Heart right ventricle (tissue), 16 donors: Measurements from ENCODE around the gene PRELID3B. TPM values are rescaled to one million over a fixed set of nuclear protein-coding genes. Genes with fewer than 3 reads are reported as not detected.
A peak's percentile ranks its signal among the peaks of the same experiment; 100 is the strongest.

Experiments
- ATAC-seq, 8 donors: fragments of 200-7000 bp; cut with Tn5 transposase; one replicate each; pipeline ENCODE4 v1.9.1; 2020; ENCODE audit warnings: mild to moderate bottlenecking in 8 of 8, moderate library complexity in 8 of 8, moderate number of reproducible peaks in 1 of 8
- DNase-seq, 2 donors: peaks; one replicate each; pipeline ENCODE4 v3.0.0-alpha.2; 2020
- H3K27ac ChIP-seq, 10 donors: fragments of 200-600 bp; sonication (generic) in 2 of 10; one replicate each; pipeline versions ENCODE4 v1.5.0 to v1.8.0; 2020 to 2022; ENCODE audit warnings: mild to moderate bottlenecking in 3 of 10
- H3K27me3 ChIP-seq, 7 donors: fragments of 200-600 bp; one replicate each; pipeline ENCODE4 v1.8.0; 2021 to 2022; ENCODE audit warnings: mild to moderate bottlenecking in 2 of 7
- H3K36me3 ChIP-seq, 9 donors: fragments of 200-600 bp; sonication (generic) in 1 of 9; one replicate each; pipeline versions ENCODE4 v1.5.0 to v1.8.0; 2020 to 2022; ENCODE audit warnings: mild to moderate bottlenecking in 2 of 9
- H3K4me1 ChIP-seq, 9 donors: fragments of 200-600 bp; sonication (generic) in 1 of 9; one replicate each; pipeline versions ENCODE4 v1.5.0 to v1.8.0; 2020 to 2022; ENCODE audit warnings: mild to moderate bottlenecking in 4 of 9
- H3K4me3 ChIP-seq, 10 donors: fragments of 200-600 bp; sonication (generic) in 2 of 10; one replicate each; pipeline versions ENCODE4 v1.5.0 to v1.8.0; 2020 to 2022; ENCODE audit warnings: mild to moderate bottlenecking in 7 of 10, moderate library complexity in 2 of 10
- H3K9me3 ChIP-seq, 11 donors: fragments of 200-600 bp in 10 of 11; sonication (generic) in 2 of 11; one replicate each; pipeline versions ENCODE4 v1.5.0 to v1.8.0; 2013 to 2022; ENCODE audit warnings: mild to moderate bottlenecking in 2 of 11, control low read depth in 1 of 11, moderate library complexity in 1 of 11
- WGBS, 2 donors: extraction: QIAGEN DNeasy Blood & Tissue Kit; methylation state at CpG; one replicate each; pipeline ENCODE4 v1.1.7; 2013; ENCODE audit warnings: inconsistent platforms in 1 of 2; 5-methylcytosine and 5-hydroxymethylcytosine counted together
- intact Hi-C, 10 donors: fragments of 100-400 bp; cut with DNase I; formaldehyde crosslinking; loops; one replicate each; pipeline versions ENCODE4 v1.11.1 to v1.14.2; 2022
- polyA plus RNA-seq, 2 donors: library from polyadenylated mRNA; stranded (reverse); fragments of 200-250 nt; gene quantifications; one replicate each; pipeline ENCODE4 v1.2.3, GENCODE V29; 2013
- total RNA-seq, 10 donors: library from RNA; stranded (reverse); fragmentation: NEBNext Ultra II Directional in 3 of 10; extraction: Animal tissue kit (Norgen Biotek cat#: 25700) in 3 of 10; gene quantifications; one replicate each; pipeline versions ENCODE4 v1.2.1 to v1.2.4, GENCODE V29; 2021 to 2023
- TF ChIP-seq, protein P1 (sequence below), 9 donors: fragments of 200-600 bp; sonication (generic) in 2 of 9; IDR thresholded peaks; one replicate each; pipeline versions ENCODE4 v1.5.0 to v1.8.0; 2021 to 2022; ENCODE audit warnings: antibody characterized with exemption in 9 of 9, mild to moderate bottlenecking in 5 of 9, moderate library complexity in 1 of 9
- donor health status: Arrhythmogenic right ventricular cardiomyopathy.
- donor health status: ischemic (EF 13 %, LVEDD 7.1; RV severe dilation, severe dysfunction).
- donor health status: healthy with polysubstance abuse.
- donor health status: DM: no; HTN: yes; CAD: no.
- donor health status: DM: no; HTN: no; CAD: no.
- donor health status: ischemic (EF 25% LVEDD 6.9; RV normal size, moderate dysfunction).
- donor health status: ischemic (EF 25% LVEDD 5.7; RV mildly dilated, moderate dysfunction).
- donor health status: healthy.
- donor health status: DM: yes; HTN: yes; CAD: no.
- donor health status: Ischemic cardiomyopathy.
- donor health status: ischemic (EF 35%, LVEDD 5.7; RV mildly dilated, moderate dysfunction).
- donor health status: nonischemic (EF 11% LVEDD 7.7; RV severe dilation, severe dysfunction).
- donor health status: DM: yes; HTN: yes; CAD: no.
- donor health status: PGD.
- donor health status: ischemic (EF 29% LVEDD 5.4; RV normal size, mild dysfunction).
- donor health status: nonischemic (EF 23%, LVEDD 6.1; RV moderate dilation, normal function).

The PRELID3B gene
- total and polyA plus RNA-seq, 12 donors, result 11.5 to 55.9 (median 45.3) TPM

DNA sequence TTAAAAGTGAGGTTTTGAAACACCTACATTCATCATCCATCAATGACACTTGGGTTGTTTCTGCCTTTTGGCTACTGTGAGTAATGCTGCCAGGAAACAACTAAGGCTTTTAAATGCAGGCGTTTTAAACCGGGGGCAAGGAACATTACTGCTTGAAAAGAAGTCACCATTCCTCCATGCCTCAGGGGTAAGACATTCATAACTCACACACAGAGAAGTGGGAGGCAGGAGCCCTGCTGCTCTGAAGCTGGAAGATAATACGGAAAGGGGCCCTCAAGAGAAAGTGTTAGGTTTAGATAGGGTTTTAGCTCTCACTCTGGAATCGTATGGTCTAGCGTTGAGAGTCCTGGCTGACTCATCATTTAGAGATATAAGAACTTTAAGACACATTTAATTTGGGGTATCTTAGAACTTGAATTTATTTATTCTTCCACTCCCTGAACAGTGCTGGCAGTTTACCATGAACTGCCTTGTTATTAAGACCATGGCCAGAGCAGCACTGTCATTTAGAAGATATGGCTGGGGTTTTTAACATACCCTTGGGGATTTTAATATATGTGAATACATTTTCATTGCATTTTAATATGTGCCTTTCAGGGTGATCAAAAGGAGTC, 21.5 kb downstream of the PRELID3B start:
- Histone ChIP-seq H3K4me3 (no peak overlapping the region), H3K4me1 (peaks cover 0 to 29% (median 21%) of the 10 kb centered on the region in 9 donors), H3K27ac (no peak overlapping the region), H3K27me3 (no peaks in the 10 kb centered on the region), H3K9me3 (no peaks in the 10 kb centered on the region), H3K36me3 (peaks cover 0 to 51% (median 39%) of the 10 kb centered on the region in 9 donors)
- WGBS, 2 donors, result 69 to 73% methylated on average over 5 of the region's 5 CpGs
- TF ChIP-seq, protein P1, sequence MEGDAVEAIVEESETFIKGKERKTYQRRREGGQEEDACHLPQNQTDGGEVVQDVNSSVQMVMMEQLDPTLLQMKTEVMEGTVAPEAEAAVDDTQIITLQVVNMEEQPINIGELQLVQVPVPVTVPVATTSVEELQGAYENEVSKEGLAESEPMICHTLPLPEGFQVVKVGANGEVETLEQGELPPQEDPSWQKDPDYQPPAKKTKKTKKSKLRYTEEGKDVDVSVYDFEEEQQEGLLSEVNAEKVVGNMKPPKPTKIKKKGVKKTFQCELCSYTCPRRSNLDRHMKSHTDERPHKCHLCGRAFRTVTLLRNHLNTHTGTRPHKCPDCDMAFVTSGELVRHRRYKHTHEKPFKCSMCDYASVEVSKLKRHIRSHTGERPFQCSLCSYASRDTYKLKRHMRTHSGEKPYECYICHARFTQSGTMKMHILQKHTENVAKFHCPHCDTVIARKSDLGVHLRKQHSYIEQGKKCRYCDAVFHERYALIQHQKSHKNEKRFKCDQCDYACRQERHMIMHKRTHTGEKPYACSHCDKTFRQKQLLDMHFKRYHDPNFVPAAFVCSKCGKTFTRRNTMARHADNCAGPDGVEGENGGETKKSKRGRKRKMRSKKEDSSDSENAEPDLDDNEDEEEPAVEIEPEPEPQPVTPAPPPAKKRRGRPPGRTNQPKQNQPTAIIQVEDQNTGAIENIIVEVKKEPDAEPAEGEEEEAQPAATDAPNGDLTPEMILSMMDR (IDR thresholded peaks at IDR 0.05), result no peak
- intact Hi-C loops, result no loop called here
- no peak for ATAC-seq
- DNase-seq, result no peak

DNA sequence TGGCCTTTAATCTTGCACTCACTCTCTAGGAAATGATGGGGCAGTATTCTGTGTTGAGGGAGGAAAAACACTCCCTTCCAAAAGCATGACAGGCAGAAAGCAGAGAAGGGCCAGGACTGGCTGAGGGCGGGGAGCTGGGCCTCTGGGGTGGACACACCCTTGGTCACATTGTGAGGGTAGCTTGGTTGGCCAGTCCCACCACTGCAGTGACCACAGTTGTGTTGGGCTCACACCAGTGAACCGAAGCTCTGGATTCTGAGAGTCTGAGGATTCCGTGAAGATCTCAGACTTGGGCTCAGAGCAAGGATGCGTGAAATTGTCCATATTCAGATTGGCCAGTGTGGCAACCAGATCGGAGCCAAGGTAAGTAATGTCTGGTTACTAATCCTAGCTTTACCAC, 23.4 kb downstream of the PRELID3B start, which contains the start of gene TUBB1:
TSS of gene TUBB1 (plus strand) at position 213 of the 400 bp plus-strand sequence. CDS start at position 307, 94 bp downstream.
- H3K9me3 ChIP-seq, result no peaks in the 10 kb centered on the region
- H3K27ac ChIP-seq, result no peak within 1 kb of the TSS
- DNase-seq (no peak), ATAC-seq (no peak)
- intact Hi-C loops, result loop anchor here in 1 of 10 donors (10.0 kb wide), 1 partner anchor 124 kb away; no protein-coding TSS in a partner anchor
- peaks cover 2 to 32% (median 25%) of the 10 kb centered on the region in 9 donors for H3K4me1 ChIP-seq
- H3K4me3 ChIP-seq, result no peak within 1 kb of the TSS
- no peaks in the 10 kb centered on the region for H3K27me3 ChIP-seq
- TF ChIP-seq, protein P1 (IDR thresholded peaks at IDR 0.05), result no peak
- H3K36me3 ChIP-seq, result peaks cover 0 to 33% (median 22%) of the 10 kb centered on the region in 9 donors
- 98% methylated on average over 5 of the region's 5 CpGs for WGBS, 2 donors

DNA sequence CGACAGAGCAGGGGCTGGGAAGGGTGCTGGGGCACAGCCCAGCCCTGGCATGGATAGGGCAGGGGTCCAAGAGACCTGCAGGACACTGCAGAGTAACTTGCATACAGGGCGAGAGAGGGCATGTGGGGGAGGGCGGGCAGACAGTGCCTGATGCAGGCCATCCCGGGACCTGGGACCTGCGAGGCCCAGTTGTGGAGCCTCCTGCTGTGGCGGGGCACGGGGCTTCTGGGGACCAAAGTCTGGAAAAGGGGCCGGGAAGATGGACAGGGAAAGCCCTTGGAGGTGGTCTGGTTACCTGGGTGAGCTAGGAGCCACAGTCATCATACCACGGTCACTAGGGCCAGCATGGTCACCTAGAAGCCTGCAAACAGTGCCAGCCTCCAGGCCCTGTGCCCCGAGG, 23.8 kb downstream of the PRELID3B start:
- ATAC-seq (peak in 1 of 8 donors; percentile 28), DNase-seq (peak in 1 of 2 donors; percentile 10)
- intact Hi-C loops, result loop anchor here in 1 of 10 donors (10.0 kb wide), 1 partner anchor 124 kb away; no protein-coding TSS in a partner anchor
- peaks cover 2 to 34% (median 25%) of the 10 kb centered on the region in 9 donors for H3K4me1 ChIP-seq
- H3K4me3 ChIP-seq, result no peak overlapping the region
- no peaks in the 10 kb centered on the region for H3K27me3 ChIP-seq
- peaks cover 0 to 29% (median 18%) of the 10 kb centered on the region in 9 donors for H3K36me3 ChIP-seq
- TF ChIP-seq, protein P1 (IDR thresholded peaks at IDR 0.05), result no peak
- no peaks in the 10 kb centered on the region for H3K9me3 ChIP-seq
- H3K27ac ChIP-seq, result no peak overlapping the region
- 96 to 98% methylated on average over 10 of the region's 10 CpGs for WGBS, 2 donors

DNA sequence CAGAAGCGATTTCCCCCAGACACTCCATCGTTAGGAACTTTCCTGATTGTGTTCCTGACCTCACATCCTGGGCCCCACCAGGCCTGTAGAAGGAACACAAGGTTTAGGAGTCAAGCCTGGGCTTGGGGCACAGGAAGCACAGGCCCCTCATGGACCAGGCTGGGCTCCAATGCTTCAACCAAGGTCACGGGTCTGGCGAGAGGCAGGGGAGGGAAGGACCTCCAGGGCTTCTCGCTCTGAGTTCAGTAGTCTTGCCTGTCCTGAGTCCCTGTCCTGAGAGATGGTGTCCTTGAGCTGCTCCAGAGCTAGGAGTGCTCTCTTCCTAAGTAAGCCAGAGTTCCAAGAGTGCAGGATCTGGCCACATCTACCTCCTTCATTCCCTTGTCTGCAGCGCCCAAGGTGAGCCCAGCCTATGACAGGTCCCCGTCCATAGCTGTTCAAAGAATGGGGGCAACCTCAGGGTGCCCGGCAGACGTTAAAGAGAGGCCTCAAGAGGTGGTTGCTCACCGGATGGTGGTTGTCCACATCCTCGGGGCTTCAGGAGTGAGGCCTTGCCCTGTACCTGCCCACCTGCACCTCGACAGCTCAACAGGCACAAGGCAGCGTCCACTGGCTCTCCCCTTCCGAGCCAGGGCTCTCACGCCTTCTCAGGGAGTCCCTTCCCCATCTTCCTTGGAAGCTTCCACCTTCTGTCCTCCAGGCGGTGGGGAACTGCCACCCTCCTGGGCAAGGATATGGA, 24.9 kb downstream of the PRELID3B start:
- peak overlapping the region in 8 of 10 donors; percentile 17 to 65 (median 38) for H3K27ac ChIP-seq
- intact Hi-C loops, result loop anchor here in 1 of 10 donors (10.0 kb wide), 1 partner anchor 123 kb away; no protein-coding TSS in a partner anchor
- WGBS, 2 donors, result 89 to 91% methylated on average over 16 of the region's 16 CpGs

More for the DNA sequence above, 24.9 kb downstream of the PRELID3B start:
- ATAC-seq, result peak in 2 of 8 donors; percentile 4 to 14
- peak in 1 of 2 donors; percentile 10 for DNase-seq
- H3K4me1 ChIP-seq, result peaks cover 2 to 34% (median 25%) of the 10 kb centered on the region in 9 donors
- no peak overlapping the region for H3K4me3 ChIP-seq
- H3K9me3 ChIP-seq, result no peaks in the 10 kb centered on the region
- TF ChIP-seq, protein P1 (IDR thresholded peaks at IDR 0.05), result no peak
- H3K27me3 ChIP-seq, result no peaks in the 10 kb centered on the region
- peaks cover 0 to 17% (median 7%) of the 10 kb centered on the region in 9 donors for H3K36me3 ChIP-seq
